A549 treated with Mapracorat at 1 μM for 4 hours (cell line): ENCODE measurements around the gene FPR3. TPM values are rescaled to one million over a fixed set of nuclear protein-coding genes. Genes with fewer than 3 reads are reported as not detected.

Experiments
- total RNA-seq: library from RNA; stranded (reverse); fragments of 200-300 nt; extraction: Qiagen RNA extraction; gene quantifications from 5 replicates; pipeline ENCODE4 v1.2.3, GENCODE V29; 2022

Gene FPR3
- total RNA-seq: not detected in 5 replicates

GRCh38 chr19:51794885-51795490 lies at the start of gene FPR3:
Gene FPR3, plus strand, starts transcription at chr19:51795157. Its CDS starts 28,592 bp downstream, at chr19:51823749.

GRCh38 chr19:51751655-51752054 lies 43.3 kb upstream of the FPR3 start, which contains the start of gene FPR1:
Gene FPR1, minus strand, starts transcription at chr19:51751878. Its CDS starts 4,884 bp downstream, at chr19:51746994.

GRCh38 chr19:51760697-51761356 lies 34.1 kb upstream of the FPR3 start, which contains the start of gene FPR2:
Gene FPR2, plus strand, starts transcription at chr19:51761180. Its CDS starts 7,479 bp downstream, at chr19:51768659.

Other genes with a start within 250 kb of the FPR3 start
- gene ZNF175, start 223.9 kb upstream of the FPR3 start, total RNA-seq: 3.2 to 5.1 TPM (median 4.1 TPM) in 5 replicates
- gene SIGLEC5, start 164.8 kb upstream of the FPR3 start, total RNA-seq: not detected in 5 replicates
- 0.08 to 0.20 TPM in 2 of 5 replicates, not detected in the others for gene SIGLEC14, start 148.3 kb upstream of the FPR3 start, total RNA-seq
- 10.2 to 20.1 TPM (median 13.4 TPM) in 5 replicates for gene SPACA6, start 101.8 kb upstream of the FPR3 start, total RNA-seq
- not detected in 5 replicates for gene HAS1, start 71.2 kb upstream of the FPR3 start, total RNA-seq
- gene FPR1, start 43.3 kb upstream of the FPR3 start, total RNA-seq: 0.11 to 0.24 TPM (median 0.14 TPM) in 5 replicates
- not detected in 5 replicates for gene FPR2, start 34.0 kb upstream of the FPR3 start, total RNA-seq
- 0.06 TPM in 1 of 5 replicates, not detected in the others for gene ZNF577, start 92.8 kb downstream of the FPR3 start, total RNA-seq
- gene ZNF649, start 109.9 kb downstream of the FPR3 start, total RNA-seq: 0.11 to 0.31 TPM (median 0.12 TPM) in 5 replicates
- 0.97 to 1.8 TPM (median 1.0 TPM) in 5 replicates for gene ZNF613, start 132.3 kb downstream of the FPR3 start, total RNA-seq
- gene ZNF350, start 191.7 kb downstream of the FPR3 start, total RNA-seq: 3.6 to 6.2 TPM (median 4.2 TPM) in 5 replicates
- gene ZNF615, start 213.1 kb downstream of the FPR3 start, total RNA-seq: 2.8 to 4.8 TPM (median 3.5 TPM) in 5 replicates
- 2.5 to 3.1 TPM (median 3.0 TPM) in 5 replicates for gene ZNF614, start 233.2 kb downstream of the FPR3 start, total RNA-seq